HepG2 (cell line): ENCODE results near the gene C6orf136. TPM values are rescaled to one million over a fixed set of nuclear protein-coding genes. Genes with fewer than 3 reads are reported as not detected.

ENCODE experiments used
- ATAC-seq: fragments of 200-7000 bp; cut with Tn5 transposase; 3 replicates; pipeline ENCODE4 v1.9.1; 2020; ENCODE audit warnings: mild to moderate bottlenecking, moderate library complexity
- BruUV-seq: library from RNA; stranded (reverse); fragments of 400-500 nt; replicated peaks from 2 replicates; lab custom pipeline; 2021; lab: Mats Ljungman, UMichigan
- CTCF ChIA-PET: fragments of 300-600 bp; formaldehyde crosslinking; extraction: SDS; loops from one replicate; lab custom pipeline; 2021; ENCODE audit warnings: low total read pairs, inconsistent platforms, low intra/inter-chr PET ratio; lab: Yijun Ruan, JAX
- POLR2A ChIA-PET: fragments of 350-600 bp; sonication (Branson Sonifier 250); formaldehyde crosslinking; loops from one replicate; lab custom pipeline; 2020; ENCODE audit warnings: antibody characterized with exemption, inconsistent platforms; lab: Yijun Ruan, JAX
- DNase-seq: peaks from one replicate; pipeline ENCODE4 v3.0.0-alpha.2; 2015; ENCODE audit warnings: low spot score
- FAIRE-seq: peaks from 3 replicates; lab custom pipeline; 2011; peaks lifted over from hg19 to GRCh38; lab: Jason Lieb, UNC
- H2AFZ ChIP-seq: one replicate; pipeline ENCODE4 v1.6.1; 2011; ENCODE audit warnings: low read length, inconsistent platforms
- H3K27ac ChIP-seq: fragments of 300-600 bp; 3 replicates; pipeline ENCODE4 v1.8.0; 2011; ENCODE audit warnings: mixed run types, mild to moderate bottlenecking, mixed read lengths, low read length, inconsistent platforms; ENCODE audit not compliant: insufficient read depth; ENCODE audit errors: extremely low read length
- H3K27me3 ChIP-seq, 2 experiments: fragments of 200-600 bp in 1 of 2; 2 replicates in 1 of 2; 3 replicates in 1 of 2; pipeline versions ENCODE4 v1.6.0 to v1.8.0; 2011; ENCODE audit warnings: low read length in 2 of 2, mild to moderate bottlenecking in 2 of 2, moderate library complexity in 2 of 2, inconsistent platforms in 1 of 2; ENCODE audit not compliant: insufficient read depth in 2 of 2, control insufficient read depth in 1 of 2
- H3K36me3 ChIP-seq, 2 experiments: fragments of 200-600 bp in 1 of 2; replicated peaks in 1 of 2; 2 replicates in 1 of 2; 3 replicates in 1 of 2; pipeline versions ENCODE4 v1.5.1 to v1.8.0; 2011; ENCODE audit warnings: low read length in 2 of 2, inconsistent platforms in 1 of 2; ENCODE audit not compliant: insufficient read depth in 2 of 2, control insufficient read depth in 1 of 2
- H3K4me1 ChIP-seq: 2 replicates; pipeline ENCODE4 v1.5.1; 2012; ENCODE audit warnings: low read length, inconsistent platforms; ENCODE audit not compliant: insufficient read depth
- H3K4me2 ChIP-seq: 2 replicates; pipeline ENCODE4 v1.6.0; 2011; ENCODE audit warnings: low read depth, low read length, inconsistent platforms
- H3K4me3 ChIP-seq, 3 experiments: fragments of 200-600 bp in 1 of 3; sonication (generic), shearing (Covaris generic) in 1 of 3; replicated peaks in 1 of 3; 2 replicates each; pipeline ENCODE4 v1.5.1; 2011 to 2016; ENCODE audit warnings: low read length in 3 of 3, inconsistent platforms in 2 of 3, low read depth in 2 of 3, mild to moderate bottlenecking in 2 of 3, control low read depth in 1 of 3, mixed read lengths in 1 of 3; ENCODE audit not compliant: insufficient read depth in 1 of 3
- H3K79me2 ChIP-seq: one replicate; pipeline ENCODE4 v1.6.1; 2011; ENCODE audit warnings: low read length, inconsistent platforms; ENCODE audit not compliant: insufficient read depth
- H3K9ac ChIP-seq: 2 replicates; pipeline ENCODE4 v1.6.0; 2011; ENCODE audit warnings: mild to moderate bottlenecking, low read depth, low read length, inconsistent platforms; ENCODE audit not compliant: insufficient read depth
- H3K9me3 ChIP-seq: 2 replicates; pipeline ENCODE4 v1.5.1; 2012; ENCODE audit warnings: mild to moderate bottlenecking, low read length
- H4K20me1 ChIP-seq: 2 replicates; pipeline ENCODE4 v1.6.0; 2011; ENCODE audit warnings: inconsistent platforms, mild to moderate bottlenecking, low read length, moderate library complexity; ENCODE audit not compliant: insufficient read depth
- AGO1 ChIP-seq: fragments of 200-400 bp; formaldehyde crosslinking; IDR thresholded peaks from 2 replicates; pipeline ENCODE4 v1.6.1; 2017; ENCODE audit warnings: mild to moderate bottlenecking, low read depth, low read length, moderate library complexity; ENCODE audit not compliant: poor library complexity, severe bottlenecking
- EEA1 ChIP-seq: sonication (generic); formaldehyde crosslinking; IDR thresholded peaks from 2 replicates; pipeline ENCODE4 v1.5.1; 2020; ENCODE audit warnings: mild to moderate bottlenecking, missing genetic modification reagents, borderline replicate concordance
- HNF1A ChIP-seq, 2 experiments: sonication (generic) in 1 of 2; formaldehyde crosslinking in 1 of 2; IDR thresholded peaks; 2 replicates each; pipeline versions ENCODE4 v1.4.0 to v1.6.1; 2016 to 2020; ENCODE audit warnings: borderline replicate concordance in 1 of 2, low read depth in 1 of 2, mild to moderate bottlenecking in 1 of 2, missing genetic modification reagents in 1 of 2
- HNF4G ChIP-seq, 2 experiments: sonication (generic) in 1 of 2; formaldehyde crosslinking in 1 of 2; IDR thresholded peaks; 2 replicates each; pipeline versions ENCODE4 v1.4.0 to v1.6.1; 2011 to 2020; ENCODE audit warnings: borderline replicate concordance in 2 of 2, low read depth in 2 of 2, mild to moderate bottlenecking in 2 of 2, low read length in 1 of 2, missing genetic modification reagents in 1 of 2, moderate library complexity in 1 of 2
- KLF12 ChIP-seq: sonication (generic); formaldehyde crosslinking; IDR thresholded peaks from 2 replicates; pipeline ENCODE4 v1.4.0; 2020; ENCODE audit warnings: missing genetic modification reagents, borderline replicate concordance
- KMT2A ChIP-seq: sonication (generic); formaldehyde crosslinking; IDR thresholded peaks from 2 replicates; pipeline ENCODE4 v1.4.0; 2020; ENCODE audit warnings: missing genetic modification reagents
- MED1 ChIP-seq: sonication (generic); formaldehyde crosslinking; IDR thresholded peaks from 2 replicates; pipeline ENCODE4 v1.4.0; 2020; ENCODE audit warnings: missing genetic modification reagents
- MED13 ChIP-seq: sonication (generic); formaldehyde crosslinking; IDR thresholded peaks from 2 replicates; pipeline ENCODE4 v1.5.0; 2020; ENCODE audit warnings: missing genetic modification reagents
- STAT6 ChIP-seq: sonication (generic); formaldehyde crosslinking; IDR thresholded peaks from 2 replicates; pipeline ENCODE4 v1.4.0; 2020; ENCODE audit warnings: missing genetic modification reagents, mild to moderate bottlenecking, borderline replicate concordance
- TEAD3 ChIP-seq: optimal IDR thresholded peaks from 2 replicates; pipeline ENCODE3; 2016; ENCODE audit warnings: borderline replicate concordance
- ZMYM3 ChIP-seq: sonication (generic); formaldehyde crosslinking; IDR thresholded peaks from 2 replicates; pipeline ENCODE4 v1.5.1; 2020; ENCODE audit warnings: mild to moderate bottlenecking, missing genetic modification reagents
- ZNF556 ChIP-seq: sonication (generic); formaldehyde crosslinking; IDR thresholded peaks from 2 replicates; pipeline ENCODE4 v1.4.0; 2020; ENCODE audit warnings: mild to moderate bottlenecking, missing genetic modification reagents, borderline replicate concordance
- ZNF672 ChIP-seq: sonication (generic); formaldehyde crosslinking; IDR thresholded peaks from 2 replicates; pipeline ENCODE4 v1.8.1; 2022; ENCODE audit warnings: missing genetic modification reagents
- ZNF788 ChIP-seq: sonication (generic); formaldehyde crosslinking; IDR thresholded peaks from 2 replicates; pipeline ENCODE4 v1.5.0; 2020; ENCODE audit warnings: mild to moderate bottlenecking, missing genetic modification reagents, borderline replicate concordance
- WGBS: methylation state at CpG from one replicate; pipeline ENCODE4 v1.1.6; 2017; ENCODE audit warnings: low lambda C conversion rate; 5-methylcytosine and 5-hydroxymethylcytosine counted together
- in situ Hi-C: cut with HindIII; loops from 2 replicates; pipeline ENCODE4 v1.10.0; 2017; ENCODE audit warnings: low pct_unique_long_range_greater_than_20kb; ENCODE audit not compliant: extremely low pct_ligation_motif_present
- intact Hi-C: fragments of 100-400 bp; cut with micrococcal nuclease; formaldehyde crosslinking; loops from one replicate; pipeline ENCODE4 v1.10.0; 2022; ENCODE audit not compliant: unreplicated experiment
- polyA plus RNA-seq, 8 experiments: library from polyadenylated mRNA; depleted of rRNA in 3 of 8; stranded (reverse) in 7 of 8; unstranded in 1 of 8; fragments of >200 nt; fragmentation: Illumina TruSeq in 4 of 8; extraction: Trizol in 4 of 8; gene quantifications; 2 replicates each; pipeline versions ENCODE4 v1.2.1 to v1.2.3, GENCODE V29; 2011 to 2016; ENCODE audit warnings: low read depth in 4 of 8, missing spikeins in 1 of 8, mixed read lengths in 1 of 8; ENCODE audit not compliant: insufficient read depth in 1 of 8
- total RNA-seq, 5 experiments: library from RNA; depleted of rRNA; stranded (reverse); fragments of >200 nt; fragmentation: Illumina TruSeq; extraction: Trizol; gene quantifications; 2 replicates each; pipeline ENCODE4 v1.2.3, GENCODE V29; 2016; ENCODE audit warnings: low read depth in 1 of 5

C6orf136 gene
- total and polyA plus RNA-seq, 2 of the 13 experiments (the other 11 are each of a cell fraction or from before 2014, with no cell fraction given): 12.0 to 26.2 TPM

GRCh38 chr6:30686009-30686907, 39.3 kb downstream of the C6orf136 start, which contains the start of gene PPP1R18:
PPP1R18 (minus strand) TSS chr6:30686645; CDS start chr6:30686018, 627 bp downstream.
- no TSS peak for BruUV-seq
- FAIRE-seq: no peak
- no peak for DNase-seq
- TF ChIP-seq HNF4G (IDR thresholded peaks at IDR 0.05; ENCODE audit: borderline replicate concordance, low read depth, low read length) (no peak), HNF4G (CRISPR knock-in tag; IDR thresholded peaks at IDR 0.05; ENCODE audit: borderline replicate concordance, low read depth) (no peak), HNF1A (IDR thresholded peaks at IDR 0.05; ENCODE audit: low read depth) (no peak), HNF1A (CRISPR knock-in tag; IDR thresholded peaks at IDR 0.05; ENCODE audit: borderline replicate concordance) (0 out of 2 replicates have a peak, but pooled peaks have one; percentile 48), ZMYM3 (CRISPR knock-in tag) (0 out of 2 replicates have a peak, but pooled peaks have one; percentile 5), AGO1 (no peak), ZNF788 (CRISPR knock-in tag) (0 out of 2 replicates have a peak, but pooled peaks have one; percentile 23), EEA1 (CRISPR knock-in tag) (0 out of 2 replicates have a peak, but pooled peaks have one; percentile 51), MED13 (CRISPR knock-in tag) (no peak), MED1 (CRISPR knock-in tag) (0 out of 2 replicates have a peak, but pooled peaks have one; percentile 5), KMT2A (0 out of 2 replicates have a peak, but pooled peaks have one; percentile 10), KLF12 (CRISPR knock-in tag) (0 out of 2 replicates have a peak, but pooled peaks have one; percentile 58), ZNF672 (CRISPR knock-in tag) (no peak), TEAD3 (CRISPR knock-in tag) (peak; percentile 12), STAT6 (no peak), ZNF556 (CRISPR knock-in tag) (0 out of 2 replicates have a peak, but pooled peaks have one; percentile 67)

More at GRCh38 chr6:30686009-30686907, 39.3 kb downstream of the C6orf136 start, which contains the start of gene PPP1R18:
- H3K36me3 ChIP-seq: no peaks in the 10 kb centered on the region
- H3K4me1 ChIP-seq: peaks cover 75% of the 10 kb centered on the region
- H3K27ac ChIP-seq: peak within 1 kb of the TSS; percentile 43
- H3K9me3 ChIP-seq: no peaks in the 10 kb centered on the region
- no peaks in the 10 kb centered on the region for H3K27me3 ChIP-seq
- in situ Hi-C loops (loop anchor here (25.0 kb wide), 1 partner anchor 401 kb away; no protein-coding TSS in a partner anchor), intact Hi-C loops (no loop called here)
- POLR2A ChIA-PET: interaction anchor here (1.2 kb wide), 1 partner anchor 9 kb away, joined by 3 read pairs; no protein-coding TSS in a partner anchor
- peak; percentile 45 for ATAC-seq
- peak within 1 kb of the TSS; percentile 77 to 84 (median 81) for H3K4me3 ChIP-seq
- H4K20me1 ChIP-seq: no peaks in the 10 kb centered on the region
- H3K9ac ChIP-seq: peak within 1 kb of the TSS; percentile 65
- H2AFZ ChIP-seq: no peak within 1 kb of the TSS
- 27% methylated on average over 23 of the region's 41 CpGs for WGBS
- CTCF ChIA-PET: interaction anchor here (1.0 kb wide), 1 partner anchor 36 kb away, joined by 4 read pairs; no protein-coding TSS in a partner anchor
- H3K4me2 ChIP-seq: peak within 1 kb of the TSS; percentile 84
- no peaks in the 10 kb centered on the region for H3K79me2 ChIP-seq
